Mesendoderm (in vitro differentiated cells): ENCODE data around the gene UFD1.
"Not testable (repeated sequence)": the region's sequence is repeated elsewhere in the genome, so short reads cannot be mapped to it uniquely, and the experiment has no call there.

Experiments
- DNase-seq: peaks from one replicate; pipeline ENCODE4 v3.0.0; 2013
- H2AK5ac ChIP-seq: 2 replicates; pipeline ENCODE4 v1.6.1; 2013; ENCODE audit warnings: low read length, inconsistent platforms
- H2BK120ac ChIP-seq: 2 replicates; pipeline ENCODE4 v1.6.1; 2013; ENCODE audit warnings: low read depth, mild to moderate bottlenecking, low read length, moderate library complexity, mixed read lengths
- H2BK15ac ChIP-seq: replicated peaks from 2 replicates; pipeline ENCODE4 v1.6.1; 2013; ENCODE audit warnings: low read depth, mild to moderate bottlenecking, moderate library complexity
- H2BK5ac ChIP-seq: 2 replicates; pipeline ENCODE4 v1.6.1; 2013; ENCODE audit warnings: low read length, inconsistent platforms
- H3K18ac ChIP-seq: 2 replicates; pipeline ENCODE4 v1.6.1; 2013; ENCODE audit warnings: mild to moderate bottlenecking, low read length, mixed read lengths
- H3K23ac ChIP-seq: one replicate; pipeline ENCODE4 v1.6.1; 2013; ENCODE audit warnings: low read length
- H3K27ac ChIP-seq: 2 replicates; pipeline ENCODE4 v1.5.1; 2013; ENCODE audit warnings: low read depth, mild to moderate bottlenecking, inconsistent platforms, low read length, moderate library complexity
- H3K27me3 ChIP-seq: 2 replicates; pipeline ENCODE4 v1.6.1; 2013; ENCODE audit warnings: low read length, control low read depth, mild to moderate bottlenecking, inconsistent platforms; ENCODE audit not compliant: insufficient read depth, poor library complexity
- H3K36me3 ChIP-seq: 2 replicates; pipeline ENCODE4 v1.6.1; 2013; ENCODE audit warnings: low read length, inconsistent platforms; ENCODE audit not compliant: control insufficient read depth, insufficient read depth
- H3K4ac ChIP-seq: one replicate; pipeline ENCODE4 v1.6.1; 2013; ENCODE audit warnings: low read depth, mild to moderate bottlenecking, low read length, moderate library complexity
- H3K4me1 ChIP-seq: 2 replicates; pipeline ENCODE4 v1.6.1; 2013; ENCODE audit warnings: low read depth, low read length, inconsistent platforms; ENCODE audit not compliant: control insufficient read depth
- H3K4me2 ChIP-seq: 2 replicates; pipeline ENCODE4 v1.6.1; 2013; ENCODE audit warnings: low read length
- H3K4me3 ChIP-seq: 2 replicates; pipeline ENCODE4 v1.5.1; 2013; ENCODE audit warnings: mild to moderate bottlenecking, low read length
- H3K56ac ChIP-seq: one replicate; pipeline ENCODE4 v1.6.1; 2013; ENCODE audit warnings: low read length
- H3K79me1 ChIP-seq: 2 replicates; pipeline ENCODE4 v1.6.1; 2013; ENCODE audit warnings: low read length, inconsistent platforms
- H3K79me2 ChIP-seq: 2 replicates; pipeline ENCODE4 v1.6.1; 2013; ENCODE audit warnings: mild to moderate bottlenecking, low read length; ENCODE audit not compliant: control insufficient read depth, insufficient read depth
- H3K9ac ChIP-seq: 2 replicates; pipeline ENCODE4 v1.6.1; 2013; ENCODE audit warnings: low read length, inconsistent platforms
- H4K5ac ChIP-seq: one replicate; pipeline ENCODE4 v1.6.1; 2013; ENCODE audit warnings: low read length
- H4K8ac ChIP-seq: one replicate; pipeline ENCODE4 v1.6.1; 2013; ENCODE audit warnings: low read depth, mild to moderate bottlenecking, control low read depth, low read length, moderate library complexity
- WGBS: extraction: QIAGEN DNeasy Blood & Tissue Kit; methylation state at CpG from one replicate; pipeline ENCODE4 v1.1.7; 2013; ENCODE audit warnings: low lambda C conversion rate, missing lambda C conversion rate; ENCODE audit not compliant: insufficient coverage; ENCODE audit errors: extremely low coverage; 5-methylcytosine and 5-hydroxymethylcytosine counted together

The UFD1 gene

DNA sequence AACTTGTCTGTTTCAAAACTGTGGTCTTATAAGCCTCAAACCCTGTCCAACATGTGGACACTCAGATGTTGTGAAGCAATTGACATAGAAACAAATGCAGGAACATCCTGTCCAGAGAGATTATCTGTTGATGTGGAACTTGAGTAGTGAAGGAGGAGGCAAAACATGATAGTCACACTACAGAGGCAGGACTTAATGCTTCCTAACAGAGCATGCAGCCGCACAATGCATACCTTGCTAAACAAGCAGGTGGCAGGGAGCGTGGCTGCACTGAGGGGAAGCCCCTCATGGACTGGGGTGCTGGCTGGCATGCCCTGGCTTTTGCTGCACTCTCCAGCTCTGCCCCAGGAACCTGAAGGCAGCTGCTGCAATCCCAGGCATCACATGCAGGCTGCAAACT, 36.8 kb downstream of the UFD1 start:
- H3K23ac ChIP-seq = no peak overlapping the region
- WGBS = no CpG with 5 or more reads among the region's 2 CpGs
- H3K27ac ChIP-seq = no peak overlapping the region
- H3K4ac ChIP-seq = no peak overlapping the region
- H2AK5ac ChIP-seq = no peak overlapping the region
- H3K79me1 ChIP-seq = peaks cover 25% of the 10 kb centered on the region
- peaks cover 4% of the 10 kb centered on the region for H3K36me3 ChIP-seq
- H4K8ac ChIP-seq = no peak overlapping the region
- no peak overlapping the region for H3K18ac ChIP-seq
- no peak for DNase-seq
- no peak overlapping the region for H3K4me3 ChIP-seq
- H3K56ac ChIP-seq = no peak overlapping the region
- H3K4me2 ChIP-seq = no peak overlapping the region
- peaks cover 2% of the 10 kb centered on the region for H3K4me1 ChIP-seq
- H4K5ac ChIP-seq = no peak overlapping the region
- H2BK120ac ChIP-seq = no peak overlapping the region
- peaks cover 18% of the 10 kb centered on the region for H3K79me2 ChIP-seq
- H2BK15ac ChIP-seq = no peak overlapping the region
- no peaks in the 10 kb centered on the region for H3K27me3 ChIP-seq
- no peak overlapping the region for H3K9ac ChIP-seq
- no peak overlapping the region for H2BK5ac ChIP-seq

GRCh38 chr22:19440411-19441195, 38.4 kb downstream of the UFD1 start:
- H3K56ac ChIP-seq = no peak overlapping the region
- no CpG with 5 or more reads among the region's 8 CpGs for WGBS
- no peak overlapping the region for H3K9ac ChIP-seq
- H3K79me2 ChIP-seq = peaks cover 10% of the 10 kb centered on the region
- H4K8ac ChIP-seq = no peak overlapping the region
- H3K27ac ChIP-seq = no peak overlapping the region
- H3K79me1 ChIP-seq = peaks cover 18% of the 10 kb centered on the region
- no peak for DNase-seq
- H3K4ac ChIP-seq = no peak overlapping the region
- no peak overlapping the region for H2BK15ac ChIP-seq
- H3K4me2 ChIP-seq = no peak overlapping the region
- H4K5ac ChIP-seq = no peak overlapping the region
- no peak overlapping the region for H2BK120ac ChIP-seq
- no peak overlapping the region for H3K18ac ChIP-seq
- no peak overlapping the region for H3K4me3 ChIP-seq
- H2AK5ac ChIP-seq = no peak overlapping the region
- H2BK5ac ChIP-seq = no peak overlapping the region
- no peaks in the 10 kb centered on the region for H3K27me3 ChIP-seq
- H3K23ac ChIP-seq = no peak overlapping the region
- peaks cover 6% of the 10 kb centered on the region for H3K36me3 ChIP-seq
- no peaks in the 10 kb centered on the region for H3K4me1 ChIP-seq

DNA sequence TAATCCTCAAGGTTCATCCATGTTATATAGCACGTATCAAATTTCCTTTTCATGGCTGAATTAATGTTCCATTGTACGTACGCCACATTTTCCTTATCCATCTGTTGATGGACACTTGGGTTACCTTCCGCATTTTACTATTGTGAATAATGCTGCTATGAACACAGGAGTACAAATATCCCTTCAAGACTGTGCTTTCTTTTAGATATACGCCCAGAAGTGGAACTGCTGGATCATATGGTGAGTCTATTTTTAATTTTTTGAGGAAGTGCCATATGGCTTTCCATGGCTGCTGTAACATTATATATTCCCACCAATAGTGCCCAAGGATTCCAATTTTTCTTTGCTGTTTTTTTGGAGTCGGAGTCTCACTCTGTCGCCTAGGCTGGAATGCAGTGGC, 40.7 kb downstream of the UFD1 start:
- H2BK120ac ChIP-seq = no peak overlapping the region
- H3K4me3 ChIP-seq = no peak overlapping the region
- H3K4me2 ChIP-seq = no peak overlapping the region
- no peak overlapping the region for H3K56ac ChIP-seq
- no peaks in the 10 kb centered on the region for H3K4me1 ChIP-seq
- no peak overlapping the region for H3K23ac ChIP-seq
- H3K79me1 ChIP-seq = peaks cover 6% of the 10 kb centered on the region
- no peak overlapping the region for H4K5ac ChIP-seq
- no peak overlapping the region for H4K8ac ChIP-seq
- no peak overlapping the region for H2AK5ac ChIP-seq
- H3K18ac ChIP-seq = no peak overlapping the region
- no CpG with 5 or more reads among the region's 7 CpGs for WGBS
- H2BK15ac ChIP-seq = no peak overlapping the region
- no peaks in the 10 kb centered on the region for H3K27me3 ChIP-seq
- H3K36me3 ChIP-seq = peaks cover 2% of the 10 kb centered on the region
- no peak overlapping the region for H2BK5ac ChIP-seq
- H3K4ac ChIP-seq = no peak overlapping the region
- no peak overlapping the region for H3K27ac ChIP-seq
- H3K9ac ChIP-seq = no peak overlapping the region
- DNase-seq = no peak
- H3K79me2 ChIP-seq = no peaks in the 10 kb centered on the region

- not testable (repeated sequence) for H3K56ac ChIP-seq, H3K18ac ChIP-seq, H3K27ac ChIP-seq, H3K4me2 ChIP-seq, H3K4me1 ChIP-seq, H4K5ac ChIP-seq, H2AK5ac ChIP-seq, H3K79me2 ChIP-seq, H3K4ac ChIP-seq, H4K8ac ChIP-seq, H2BK5ac ChIP-seq, H3K27me3 ChIP-seq, H3K36me3 ChIP-seq, H2BK15ac ChIP-seq, DNase-seq, H2BK120ac ChIP-seq, H3K79me1 ChIP-seq, H3K23ac ChIP-seq, H3K9ac ChIP-seq, H3K4me3 ChIP-seq
- no CpG with 5 or more reads among the region's 9 CpGs for WGBS
Measured at GRCh38 chr22:19436444-19437161, 42.4 kb downstream of the UFD1 start.

DNA sequence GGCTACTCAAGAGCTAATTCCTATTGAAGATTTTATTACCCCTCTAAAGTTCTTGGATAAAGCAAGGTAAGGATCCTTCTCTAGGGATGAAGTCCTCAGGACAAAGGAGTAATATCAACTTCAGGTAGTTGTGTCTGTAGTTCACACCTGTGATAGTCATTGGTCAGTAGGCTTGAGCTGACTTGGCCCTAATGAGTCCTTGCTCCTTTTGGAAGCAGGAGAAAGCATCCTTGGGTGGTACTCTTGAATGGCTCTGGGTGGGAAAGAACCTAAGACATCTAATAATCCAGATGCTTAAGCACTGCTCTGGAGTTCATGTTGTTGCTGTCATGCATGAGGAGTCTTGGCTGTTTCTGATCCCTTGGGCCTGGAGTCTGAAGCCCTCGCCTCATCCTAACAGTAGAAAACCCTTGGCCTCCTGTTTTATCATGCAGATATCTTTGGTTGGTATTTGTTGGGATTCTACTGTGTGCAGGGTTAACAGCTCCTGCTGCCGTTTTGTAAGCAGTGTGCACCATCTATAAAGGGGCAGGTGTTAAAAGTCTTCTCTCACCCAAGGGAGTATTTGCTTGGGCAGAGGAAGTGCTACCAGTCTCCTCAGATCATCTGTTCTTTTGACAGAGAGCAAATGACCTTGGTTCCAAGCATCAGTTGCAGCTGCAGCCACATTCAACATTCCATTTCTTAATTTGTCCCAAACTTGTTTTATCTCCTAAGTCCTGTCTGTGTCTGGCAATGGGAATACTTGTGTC, 44.0 kb downstream of the UFD1 start:
- H3K4ac ChIP-seq = no peak overlapping the region
- no peak overlapping the region for H3K4me3 ChIP-seq
- no peak overlapping the region for H3K18ac ChIP-seq
- peaks cover 2% of the 10 kb centered on the region for H3K36me3 ChIP-seq
- no peak for DNase-seq
- peaks cover 3% of the 10 kb centered on the region for H3K4me1 ChIP-seq
- H3K79me1 ChIP-seq = peaks cover 7% of the 10 kb centered on the region
- H3K9ac ChIP-seq = no peak overlapping the region
- peaks cover 13% of the 10 kb centered on the region for H3K79me2 ChIP-seq
- H3K23ac ChIP-seq = no peak overlapping the region
- H3K27me3 ChIP-seq = no peaks in the 10 kb centered on the region
- H4K8ac ChIP-seq = no peak overlapping the region
- H2BK5ac ChIP-seq = no peak overlapping the region
- no CpG with 5 or more reads among the region's 2 CpGs for WGBS
- no peak overlapping the region for H2AK5ac ChIP-seq
- H3K4me2 ChIP-seq = no peak overlapping the region
- H3K27ac ChIP-seq = no peak overlapping the region
- no peak overlapping the region for H2BK120ac ChIP-seq
- no peak overlapping the region for H3K56ac ChIP-seq
- no peak overlapping the region for H4K5ac ChIP-seq
- no peak overlapping the region for H2BK15ac ChIP-seq
